Neural cell (in vitro differentiated cells): ENCODE data around the gene USP2.

Experiments used
- CTCF ChIP-seq: fragments of 450-650 bp; IDR thresholded peaks from 2 replicates; pipeline ENCODE4 v1.5.1; 2014; ENCODE audit warnings: antibody characterized with exemption, mild to moderate bottlenecking, moderate library complexity; ENCODE audit not compliant: poor library complexity, severe bottlenecking
- EP300 ChIP-seq: fragments of 450-650 bp; conservative IDR thresholded peaks from 2 replicates; pipeline ENCODE4 v1.6.1; 2014; ENCODE audit warnings: antibody characterized with exemption, mild to moderate bottlenecking, moderate library complexity; ENCODE audit not compliant: poor library complexity, severe bottlenecking
- EZH2 ChIP-seq: fragments of 200-600, 300-800 bp; shearing (Covaris generic), sonication (generic); IDR thresholded peaks from 2 replicates; pipeline ENCODE4 v1.6.1; 2014; ENCODE audit warnings: antibody characterized with exemption, low read length, borderline replicate concordance, mild to moderate bottlenecking; ENCODE audit not compliant: insufficient read depth, poor library complexity, severe bottlenecking
- MXI1 ChIP-seq: fragments of 450-650 bp; conservative IDR thresholded peaks from 2 replicates; pipeline ENCODE4 v1.6.1; 2014; ENCODE audit warnings: antibody characterized with exemption, mild to moderate bottlenecking; ENCODE audit not compliant: poor library complexity, severe bottlenecking
- POLR2AphosphoS5 ChIP-seq: IDR thresholded peaks from 2 replicates; pipeline ENCODE4 v1.6.1; 2012
- REST ChIP-seq: IDR thresholded peaks from 2 replicates; pipeline ENCODE4 v1.6.1; 2012; ENCODE audit warnings: borderline replicate concordance
- SMC3 ChIP-seq: fragments of 450-650 bp; conservative IDR thresholded peaks from 2 replicates; pipeline ENCODE4 v1.6.1; 2014; ENCODE audit warnings: antibody characterized with exemption, mild to moderate bottlenecking, moderate library complexity; ENCODE audit not compliant: poor library complexity
- TAF1 ChIP-seq: IDR thresholded peaks from 2 replicates; pipeline ENCODE4 v1.6.1; 2012; ENCODE audit warnings: low read depth

- TF ChIP-seq POLR2AphosphoS5 (no peak), EZH2 (no peak), CTCF (no peak), EP300 (no peak), MXI1 (no peak), REST (no peak), TAF1 (no peak), SMC3 (no peak)
These were observed 34.5 kb upstream of the USP2 start for GRCh38 chr11:119415966-119416365.
